Brain pericyte (primary cell): ENCODE data around the gene PJA1.

Experiments
- DNase-seq: peaks from one replicate; pipeline ENCODE4 v3.0.0-alpha.2; 2012; ENCODE audit warnings: low read depth, low spot score

PJA1 gene

DNA sequence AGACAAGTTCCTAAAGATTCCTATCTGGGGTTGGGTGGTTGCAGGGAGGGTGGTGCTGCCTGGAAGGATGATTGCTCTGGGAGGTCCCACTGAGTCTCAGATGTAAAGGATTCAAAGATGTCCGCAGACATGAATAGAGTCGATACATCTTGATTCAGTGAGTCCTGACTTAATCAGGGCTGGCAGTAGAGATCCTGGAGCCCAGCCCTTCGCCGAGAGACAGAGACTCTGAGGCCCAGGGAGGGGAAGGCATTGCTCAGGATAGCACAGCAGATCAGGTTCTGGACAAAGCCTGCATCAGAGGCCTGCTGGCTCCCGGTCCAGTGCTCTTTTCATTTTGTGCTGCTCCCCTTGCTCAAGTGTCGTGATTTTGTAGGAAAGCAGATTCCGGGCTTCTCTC lies 21.7 kb downstream of the PJA1 start:
- DNase-seq = no peak

DNA sequence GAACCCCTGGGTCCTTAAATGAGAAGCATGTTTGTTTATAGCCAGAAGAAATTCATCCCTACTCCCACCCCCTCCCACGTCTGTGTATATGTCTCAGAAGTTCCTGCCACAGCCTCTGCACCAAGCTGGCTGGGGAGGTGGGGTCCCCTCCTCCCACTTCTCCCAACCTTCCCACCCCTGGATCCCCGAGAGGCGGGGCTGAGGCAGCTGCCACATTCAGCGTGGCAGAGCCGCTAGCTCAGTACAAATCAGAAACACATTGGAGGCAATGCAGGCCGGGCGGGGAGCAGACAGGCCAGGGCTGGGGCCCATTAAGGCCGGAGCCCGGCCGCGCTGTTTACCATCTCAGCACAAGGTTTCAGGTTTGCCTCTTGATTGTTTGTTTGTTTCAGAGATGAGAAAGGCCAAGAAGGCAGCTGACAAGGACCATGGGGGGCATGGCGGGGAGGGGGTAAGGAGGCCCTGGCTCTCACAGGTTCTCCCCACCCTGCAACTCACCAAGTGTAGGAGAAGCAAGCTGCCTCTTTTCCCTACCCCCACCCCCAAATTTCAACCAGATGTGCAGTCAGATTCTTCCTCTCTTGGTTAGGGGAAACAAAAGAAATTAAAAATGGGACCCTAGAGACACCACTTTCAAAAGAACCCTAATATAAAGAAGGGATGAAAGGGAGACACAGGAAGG lies 22.3 kb downstream of the PJA1 start:
- DNase-seq = no peak

DNA sequence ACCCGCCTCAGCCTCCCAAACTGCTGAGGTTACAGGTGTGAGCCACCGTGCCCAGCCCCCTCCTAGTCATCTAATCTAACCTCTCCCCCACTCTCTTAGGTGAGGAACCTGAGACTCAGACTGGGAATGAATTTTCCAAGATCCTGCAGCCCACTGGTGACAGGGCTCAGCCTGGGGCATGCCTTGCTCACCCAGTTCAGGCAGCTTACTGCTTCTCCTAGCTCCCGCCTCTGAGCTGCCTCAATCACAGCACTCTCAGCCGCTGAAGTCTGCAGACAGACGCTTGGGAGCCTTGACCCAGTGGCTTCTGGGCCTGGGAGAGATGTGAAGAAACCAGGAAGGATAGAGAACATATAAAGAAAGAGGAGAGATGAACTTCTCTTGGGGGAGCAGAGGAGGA lies 24.4 kb downstream of the PJA1 start:
- DNase-seq = no peak

DNA sequence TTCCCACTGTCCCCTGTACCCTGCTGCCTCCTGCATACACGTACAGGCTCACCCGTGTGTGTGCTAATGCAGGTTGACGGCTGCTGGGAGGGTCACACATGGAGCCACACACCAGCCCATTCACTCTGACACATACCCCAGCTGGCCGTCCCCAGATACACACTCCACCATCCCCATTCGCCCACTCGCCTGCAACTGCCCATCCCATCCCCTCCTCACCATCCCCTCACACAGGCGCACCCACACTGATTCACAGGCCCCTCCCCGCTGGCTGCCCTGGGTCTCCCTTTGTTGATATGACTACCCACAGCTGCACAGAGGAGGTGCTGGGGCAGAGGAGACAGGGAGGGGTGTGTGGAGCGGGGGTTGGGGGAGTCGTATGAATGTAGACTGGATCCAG lies 25.7 kb downstream of the PJA1 start:
- DNase-seq = no peak

DNA sequence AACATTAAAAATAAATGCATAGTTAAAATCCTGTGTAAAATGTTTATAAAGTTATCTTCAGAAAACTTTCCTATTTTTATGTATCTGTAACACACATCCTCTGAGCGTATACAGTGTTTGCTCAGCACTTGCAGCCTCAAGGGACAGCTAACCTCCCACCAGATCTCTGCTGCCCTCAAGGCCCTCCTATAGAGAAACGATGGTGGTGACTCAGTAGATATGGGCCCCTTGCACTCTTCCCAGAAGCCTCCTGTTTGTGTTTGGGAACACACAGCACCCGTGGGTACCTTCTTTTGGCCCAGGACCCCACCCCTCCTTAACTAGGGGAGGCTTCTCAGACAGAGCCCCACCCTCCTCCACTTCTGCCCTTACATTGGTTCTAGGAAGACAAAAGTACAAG lies 26.7 kb downstream of the PJA1 start:
- DNase-seq = no peak

DNA sequence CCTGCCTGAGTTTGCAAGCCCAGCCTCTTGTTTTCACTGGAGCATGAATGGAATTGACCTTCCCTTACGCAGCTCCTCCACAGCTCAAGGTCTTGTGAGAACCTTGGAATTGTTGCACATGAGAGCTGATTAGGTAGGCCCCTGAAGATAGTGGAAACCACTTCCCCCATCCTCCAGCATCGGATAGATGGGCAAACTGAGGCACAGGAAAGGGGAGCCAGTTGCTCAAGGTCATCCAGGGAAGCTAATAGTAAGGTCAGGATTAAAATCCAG lies 27.2 kb downstream of the PJA1 start:
- DNase-seq = no peak

DNA sequence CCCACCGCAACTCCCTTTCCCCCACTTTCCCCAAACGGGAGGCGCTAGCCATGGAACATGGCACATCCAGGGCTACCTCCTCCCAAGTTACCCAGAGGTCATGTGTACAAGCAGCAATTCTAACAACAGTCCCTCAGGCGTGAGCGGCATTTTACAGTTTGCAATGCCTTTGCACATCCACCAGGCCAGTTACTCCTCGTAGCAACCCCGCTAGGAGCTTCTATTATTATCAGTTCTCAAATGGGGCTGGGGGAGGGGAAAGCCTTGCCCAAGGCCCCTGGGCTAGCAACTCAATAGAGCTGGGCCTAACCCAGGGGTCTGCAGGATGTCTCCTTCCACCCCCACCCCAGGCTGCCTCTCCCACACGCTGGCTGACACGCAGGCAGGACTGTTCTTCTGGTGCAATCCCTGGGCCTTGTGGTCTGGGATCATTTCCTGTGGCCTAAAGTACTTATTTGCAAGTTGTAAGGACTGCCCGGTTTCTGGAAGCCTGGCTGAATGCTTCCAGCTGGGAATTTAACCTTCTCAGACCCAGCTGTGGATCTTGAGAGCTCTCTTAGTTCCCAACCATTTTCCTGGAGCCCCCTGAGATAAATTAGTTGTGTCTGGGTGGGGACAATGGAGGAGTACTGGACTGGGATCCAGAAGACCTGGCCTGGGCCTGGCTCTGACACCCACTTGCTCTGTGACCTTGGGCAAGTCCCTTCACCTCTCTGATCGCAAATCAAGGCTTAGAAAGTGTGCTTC lies 27.7 kb downstream of the PJA1 start:
- DNase-seq = no peak

DNA sequence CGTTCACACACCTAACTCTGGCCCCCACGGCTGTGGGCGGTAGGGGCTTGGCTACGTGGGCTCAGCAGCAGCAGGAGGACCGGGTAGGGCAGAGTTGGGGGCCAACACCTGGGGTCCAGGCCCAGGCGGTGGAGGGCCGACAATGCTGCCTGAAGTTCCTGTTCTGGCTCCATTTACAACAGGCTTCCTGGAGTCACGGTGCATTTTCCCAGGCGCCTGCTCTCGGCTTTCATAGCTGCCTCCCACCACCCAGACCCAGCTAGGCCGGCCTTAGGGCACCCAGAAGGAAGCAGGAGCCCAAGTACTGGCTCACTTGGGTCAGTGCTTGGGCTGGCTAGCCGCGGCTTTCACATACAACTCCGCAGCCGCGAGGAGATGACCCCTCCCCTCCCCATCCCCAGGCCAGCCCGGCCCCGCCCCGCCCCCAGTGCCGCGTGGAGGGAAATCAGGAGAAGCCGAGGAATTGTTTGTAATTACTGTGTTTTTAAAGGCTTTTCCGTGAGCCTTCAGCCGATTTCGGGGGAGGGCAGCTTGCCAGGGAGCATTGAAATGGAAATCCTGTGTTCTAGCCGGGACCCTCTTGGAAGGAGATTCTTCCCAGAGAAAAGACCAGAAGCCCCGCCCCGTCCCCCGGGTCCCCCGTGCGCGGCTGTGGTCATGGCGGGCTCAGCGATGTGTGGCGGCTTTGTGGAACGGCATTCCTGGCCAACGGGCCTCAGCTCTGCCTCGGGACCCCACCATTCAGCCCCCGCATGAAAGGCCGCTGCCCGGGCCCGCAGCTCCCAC lies 28.5 kb downstream of the PJA1 start:
- no peak for DNase-seq

DNA sequence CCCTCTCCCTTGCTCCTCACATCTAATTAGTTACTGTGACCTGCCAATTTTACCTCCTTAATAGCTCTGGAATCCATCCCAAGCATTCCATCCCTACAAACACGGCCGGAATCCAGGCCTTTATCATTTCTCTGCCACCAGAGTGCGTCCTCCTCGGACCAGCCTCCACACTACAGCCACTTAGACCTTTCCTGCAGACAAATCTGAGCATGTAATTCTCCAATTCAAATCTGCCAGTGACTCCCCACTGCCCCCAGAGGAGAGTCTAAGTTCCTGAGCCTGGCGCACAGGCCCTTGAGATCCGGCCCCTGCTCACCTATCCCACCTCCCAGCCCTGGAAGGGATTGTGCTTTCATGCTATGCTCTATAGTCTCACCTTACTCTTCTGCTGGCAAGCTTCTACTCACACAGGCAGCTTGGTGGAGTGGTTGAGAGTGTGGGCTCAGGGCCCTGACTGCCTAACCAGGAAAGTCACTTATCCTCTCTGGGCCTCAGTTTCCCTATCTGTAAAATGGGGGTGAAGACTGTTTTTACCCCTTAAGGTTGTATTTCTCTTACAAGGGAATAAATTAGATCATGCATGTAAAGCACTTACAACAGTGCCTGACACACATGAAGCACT lies 31.2 kb downstream of the PJA1 start:
- no peak for DNase-seq

DNA sequence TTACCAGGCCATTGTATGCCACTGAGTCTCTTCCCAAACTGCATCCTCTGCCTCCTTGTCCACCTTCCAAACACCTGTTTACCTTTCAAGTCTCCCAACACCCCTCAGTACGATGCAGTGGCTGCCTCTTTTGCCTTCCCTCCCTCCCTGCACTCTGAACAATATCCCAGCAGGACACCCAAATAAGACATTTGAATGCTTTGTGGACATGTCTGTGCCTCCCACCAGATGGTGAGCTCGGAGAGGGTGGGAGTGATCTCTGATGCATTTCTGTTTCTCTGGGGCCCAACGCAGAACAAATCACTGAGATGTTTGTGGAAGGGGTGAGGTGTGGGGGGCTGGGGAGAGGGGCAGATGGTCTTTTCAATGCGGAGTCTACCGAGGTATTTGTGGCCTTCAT lies 33.4 kb downstream of the PJA1 start:
- no peak for DNase-seq

DNA sequence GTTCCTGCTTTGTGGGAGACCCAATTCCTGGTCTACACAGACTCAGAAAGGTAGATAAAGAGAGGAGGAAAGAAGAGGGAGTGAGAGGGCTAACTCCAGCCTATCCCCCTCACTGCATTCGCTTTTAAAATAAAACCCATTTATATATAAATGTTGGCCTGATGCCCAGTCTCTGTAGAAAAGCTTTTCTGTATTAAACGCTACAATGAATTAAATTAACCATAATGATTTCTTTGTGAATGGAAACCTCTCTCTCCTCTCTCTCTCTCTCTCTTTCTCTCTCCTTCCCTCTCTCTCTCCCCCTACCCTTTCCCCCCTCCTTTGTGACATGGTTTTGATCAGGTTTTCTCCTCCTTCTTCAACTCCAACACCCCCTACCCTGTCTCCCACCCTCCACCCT lies 34.8 kb downstream of the PJA1 start:
- no peak for DNase-seq

DNA sequence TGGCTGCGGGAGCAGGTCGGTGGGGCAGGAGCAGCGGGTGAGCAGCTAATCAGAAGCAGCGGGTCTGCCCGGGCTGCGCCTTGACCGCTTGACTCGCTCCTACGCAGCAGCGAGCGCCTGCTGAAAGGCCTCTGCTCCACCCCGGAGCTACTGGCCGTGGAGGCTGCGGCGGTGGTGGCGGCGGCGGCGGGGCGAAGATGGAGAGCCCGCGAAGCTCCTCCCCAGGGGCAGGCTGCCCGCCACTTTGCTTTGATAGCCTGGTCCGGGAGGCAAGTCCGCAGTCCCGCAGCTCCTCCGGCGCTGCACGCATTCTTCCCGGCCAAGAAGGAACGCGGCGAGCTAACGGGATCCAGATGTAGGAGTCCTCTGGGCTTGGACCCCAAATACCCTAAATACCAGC lies 36.7 kb downstream of the PJA1 start:
- DNase-seq = no peak

DNA sequence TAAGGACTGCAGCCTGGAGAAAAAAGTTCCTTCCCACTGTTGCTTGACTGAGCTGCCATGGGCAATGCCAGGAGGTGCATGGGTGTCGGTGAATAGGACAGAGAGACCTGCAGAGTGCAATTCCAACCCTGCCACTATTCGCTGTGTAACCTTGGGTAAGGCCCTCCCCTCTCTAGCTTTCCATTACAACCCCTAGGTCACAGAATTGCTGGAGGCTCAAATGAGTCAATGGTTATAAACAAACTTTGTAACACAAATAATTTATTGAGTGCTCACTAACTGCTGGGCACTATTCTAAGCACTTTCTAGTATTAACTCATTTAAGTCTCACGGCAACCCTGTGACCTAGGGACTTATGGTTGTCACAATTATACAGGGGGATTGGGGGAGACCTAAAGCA lies 37.8 kb downstream of the PJA1 start:
- DNase-seq = no peak

DNA sequence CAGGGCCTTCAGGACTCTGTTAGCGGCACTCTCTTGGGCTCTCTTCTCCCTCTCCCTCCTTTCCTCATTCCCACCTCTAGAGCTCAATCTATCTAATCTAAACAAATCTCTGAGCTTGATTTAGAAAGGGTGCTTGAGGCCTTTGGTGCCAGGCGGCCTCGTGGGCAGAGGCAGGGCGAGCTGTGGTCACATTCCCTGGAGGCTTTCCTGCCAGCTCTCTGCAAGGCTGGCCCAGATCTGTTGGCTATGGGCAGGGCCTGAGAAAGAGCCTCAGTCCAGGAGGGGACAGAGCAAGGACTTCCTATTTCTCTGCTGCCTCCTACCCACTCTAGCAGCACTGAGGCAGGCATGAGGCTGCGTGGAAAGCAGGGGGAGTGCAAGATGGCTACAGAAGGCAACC lies 38.6 kb downstream of the PJA1 start:
- DNase-seq = no peak

DNA sequence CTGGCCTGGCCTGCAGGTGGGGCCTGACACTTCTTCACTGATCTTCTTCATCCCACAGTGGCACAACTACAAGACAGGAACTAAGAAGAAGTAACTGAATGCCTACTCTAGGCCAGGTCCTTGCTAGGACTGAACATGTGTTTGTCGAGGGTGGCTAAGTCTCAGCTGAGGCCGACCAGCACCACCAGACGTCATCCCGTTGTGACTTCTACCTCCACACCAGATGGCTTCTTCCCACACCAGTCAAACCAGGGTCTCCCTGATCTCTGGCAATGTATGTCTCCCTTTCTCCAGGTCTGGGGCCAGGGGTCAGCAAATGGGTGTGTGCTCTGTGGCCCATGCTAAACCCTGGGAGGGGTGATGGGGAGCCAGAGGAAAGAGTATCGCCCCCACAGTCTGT lies 40.2 kb downstream of the PJA1 start:
- no peak for DNase-seq

DNA sequence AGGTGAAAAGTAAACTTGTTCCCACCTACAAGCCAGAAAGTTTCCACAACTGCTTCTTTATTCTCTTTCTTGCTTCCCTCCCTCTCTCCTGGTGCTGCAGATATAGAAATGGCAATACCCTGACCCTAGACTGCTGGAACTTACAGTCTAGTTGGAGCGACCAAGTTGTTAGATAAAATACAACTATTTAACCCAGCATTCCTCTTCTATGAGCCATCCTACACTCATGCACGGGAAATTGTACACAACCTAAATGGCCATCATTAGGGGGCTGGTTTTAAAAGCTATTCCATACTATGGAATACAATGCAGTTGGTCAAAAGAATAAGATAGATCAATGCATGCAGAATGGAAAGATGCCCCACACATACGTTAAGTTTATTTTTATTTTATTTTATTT lies 41.1 kb downstream of the PJA1 start:
- DNase-seq = no peak

DNA sequence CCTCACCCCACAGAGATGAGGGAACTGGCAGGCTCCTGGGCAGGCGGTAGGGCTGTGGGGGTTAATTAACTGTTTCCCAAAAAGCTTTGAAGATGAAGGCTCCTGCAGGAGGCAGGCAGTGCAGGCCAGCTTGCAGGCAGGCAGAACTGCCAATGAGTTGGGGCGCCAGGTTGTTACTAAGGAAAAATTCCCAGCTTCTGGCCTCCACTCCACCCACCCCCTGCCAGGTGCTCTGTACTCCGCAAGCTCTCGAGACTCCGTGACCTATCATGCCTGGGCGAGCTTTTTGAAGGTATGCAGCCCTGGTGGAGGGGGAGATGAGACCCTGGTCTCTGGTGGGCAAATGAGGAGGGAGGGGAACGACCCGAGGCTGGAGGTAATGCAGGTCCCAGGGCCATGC lies 41.8 kb downstream of the PJA1 start:
- DNase-seq = no peak

DNA sequence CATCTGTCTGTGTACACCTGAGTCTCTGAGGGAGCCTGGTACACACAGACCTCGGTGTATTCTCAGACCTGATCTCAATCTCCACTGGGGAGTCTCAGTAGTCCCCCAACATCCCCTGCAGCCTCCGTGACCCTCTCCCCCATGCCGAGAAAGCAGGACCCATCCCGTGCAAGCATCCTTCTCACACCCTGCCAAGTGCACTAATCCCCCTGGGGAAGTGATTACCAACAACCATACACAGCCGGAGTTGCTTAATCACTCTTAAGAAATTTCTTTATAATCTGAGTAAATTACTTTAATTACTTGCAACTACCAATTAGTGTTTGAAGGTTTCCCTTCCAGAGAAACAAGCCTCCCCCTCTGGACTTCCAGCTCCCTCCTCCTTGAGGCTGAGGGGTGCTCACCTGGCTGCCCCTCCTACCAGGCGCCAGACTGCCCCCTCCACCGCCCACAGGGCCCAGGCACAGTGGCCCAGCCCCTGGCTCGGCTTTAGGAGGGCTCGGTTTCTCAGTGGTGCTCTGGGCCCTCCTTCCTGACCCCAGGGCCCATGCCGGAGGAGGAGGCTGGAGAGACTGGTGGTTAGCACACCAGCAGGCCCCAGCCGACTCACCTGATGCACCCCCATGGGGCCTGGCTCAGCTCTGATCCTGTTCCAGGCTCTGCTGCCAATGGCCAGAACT lies 43.8 kb downstream of the PJA1 start:
- DNase-seq = no peak

DNA sequence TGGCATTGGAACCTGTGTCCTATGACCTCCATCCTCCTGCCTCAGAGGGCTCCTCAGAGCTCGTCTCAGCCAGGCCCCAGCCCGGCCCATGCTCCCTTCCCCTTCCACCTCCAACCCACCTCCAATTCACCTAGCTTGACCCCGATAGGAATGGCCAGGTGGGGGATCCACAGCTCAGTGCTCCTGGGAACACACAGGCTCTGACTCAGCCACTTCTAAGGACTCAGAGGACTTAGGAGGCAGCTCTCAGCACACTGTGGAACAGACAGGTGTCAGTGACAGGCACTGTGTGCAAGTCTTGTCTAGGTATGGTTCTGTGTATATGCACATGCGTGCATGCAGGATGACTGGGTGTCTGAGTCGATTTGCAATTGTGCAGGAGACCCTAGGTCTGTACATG lies 44.8 kb downstream of the PJA1 start:
- no peak for DNase-seq

DNA sequence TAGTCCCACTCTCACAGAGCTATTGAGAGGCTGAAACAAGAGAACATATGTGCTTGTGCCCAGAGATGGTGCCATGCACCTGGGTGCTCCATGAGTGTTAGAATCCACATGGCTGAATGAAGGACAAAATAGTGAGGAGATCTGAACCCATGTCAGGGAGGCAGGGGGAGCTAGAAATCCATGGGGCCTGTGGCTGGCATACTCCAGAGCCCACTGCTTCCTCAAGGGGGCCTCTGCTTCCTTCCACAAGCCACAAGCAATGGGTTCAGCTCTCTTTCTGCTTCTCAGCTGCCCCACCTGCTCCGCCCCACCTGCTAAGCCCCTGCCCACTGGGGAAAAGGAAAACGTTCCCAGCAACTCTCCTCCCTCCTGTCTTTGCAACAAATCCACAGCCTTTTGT lies 46.1 kb downstream of the PJA1 start:
- DNase-seq = no peak

DNA sequence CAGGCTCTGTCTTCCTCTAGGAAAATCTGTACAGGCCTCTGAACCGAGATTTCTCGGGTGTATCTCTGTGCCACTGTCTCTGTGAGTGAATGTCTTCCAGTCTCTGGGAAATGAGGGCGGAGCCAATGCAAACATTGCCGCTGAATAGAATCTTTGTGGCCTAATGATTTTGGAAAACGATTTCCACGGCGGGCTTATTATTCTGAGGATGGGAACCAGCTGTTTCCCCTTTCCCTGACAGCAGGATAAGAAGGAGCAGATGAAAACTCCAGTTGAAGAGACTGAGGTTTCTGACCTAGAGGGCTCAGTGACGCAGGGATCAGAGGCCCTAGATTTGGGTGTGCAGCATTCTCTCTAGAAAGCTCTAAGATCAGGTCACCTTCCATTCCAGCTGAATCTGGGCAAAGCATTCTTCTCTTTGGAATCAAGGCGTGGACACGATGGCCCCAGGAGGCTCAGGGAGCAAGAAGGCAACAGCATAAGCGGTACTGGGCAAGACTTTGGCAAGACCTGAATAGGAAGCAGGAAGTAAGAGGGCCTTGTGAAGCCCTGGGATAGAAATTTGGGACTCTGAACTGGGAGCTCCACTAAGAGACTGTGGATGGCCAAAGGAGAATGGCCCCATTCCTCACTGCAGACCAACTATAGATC lies 47.3 kb downstream of the PJA1 start:
- no peak for DNase-seq

DNA sequence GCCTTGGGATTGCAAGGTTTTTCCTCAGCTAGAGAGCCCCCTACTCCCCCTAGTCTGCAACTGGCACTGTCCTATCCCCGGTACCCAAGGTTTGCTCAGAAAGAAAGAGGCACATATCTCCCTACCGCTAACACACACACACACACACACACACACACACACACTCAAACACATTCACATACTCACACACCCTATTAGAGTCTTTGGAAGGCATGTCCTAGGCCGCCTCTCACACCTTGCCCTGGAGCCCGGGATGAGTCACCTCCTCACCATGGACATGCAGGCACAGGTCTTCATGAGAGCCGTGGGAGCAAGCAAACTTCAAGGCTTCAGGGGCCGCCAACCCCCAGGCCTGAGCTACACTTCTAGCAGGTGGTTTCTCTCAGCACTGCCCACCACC lies 49.2 kb downstream of the PJA1 start:
- no peak for DNase-seq
